GM12801 (cell line): Measurements from ENCODE around the gene CNOT8.

Experiments
- TF ChIP-seq, protein P1 (sequence below): IDR thresholded peaks from one replicate; pipeline ENCODE4 v1.5.1; 2011; ENCODE audit warnings: control low read depth; ENCODE audit not compliant: insufficient read length; ENCODE audit errors: extremely low read depth

CNOT8 gene

DNA sequence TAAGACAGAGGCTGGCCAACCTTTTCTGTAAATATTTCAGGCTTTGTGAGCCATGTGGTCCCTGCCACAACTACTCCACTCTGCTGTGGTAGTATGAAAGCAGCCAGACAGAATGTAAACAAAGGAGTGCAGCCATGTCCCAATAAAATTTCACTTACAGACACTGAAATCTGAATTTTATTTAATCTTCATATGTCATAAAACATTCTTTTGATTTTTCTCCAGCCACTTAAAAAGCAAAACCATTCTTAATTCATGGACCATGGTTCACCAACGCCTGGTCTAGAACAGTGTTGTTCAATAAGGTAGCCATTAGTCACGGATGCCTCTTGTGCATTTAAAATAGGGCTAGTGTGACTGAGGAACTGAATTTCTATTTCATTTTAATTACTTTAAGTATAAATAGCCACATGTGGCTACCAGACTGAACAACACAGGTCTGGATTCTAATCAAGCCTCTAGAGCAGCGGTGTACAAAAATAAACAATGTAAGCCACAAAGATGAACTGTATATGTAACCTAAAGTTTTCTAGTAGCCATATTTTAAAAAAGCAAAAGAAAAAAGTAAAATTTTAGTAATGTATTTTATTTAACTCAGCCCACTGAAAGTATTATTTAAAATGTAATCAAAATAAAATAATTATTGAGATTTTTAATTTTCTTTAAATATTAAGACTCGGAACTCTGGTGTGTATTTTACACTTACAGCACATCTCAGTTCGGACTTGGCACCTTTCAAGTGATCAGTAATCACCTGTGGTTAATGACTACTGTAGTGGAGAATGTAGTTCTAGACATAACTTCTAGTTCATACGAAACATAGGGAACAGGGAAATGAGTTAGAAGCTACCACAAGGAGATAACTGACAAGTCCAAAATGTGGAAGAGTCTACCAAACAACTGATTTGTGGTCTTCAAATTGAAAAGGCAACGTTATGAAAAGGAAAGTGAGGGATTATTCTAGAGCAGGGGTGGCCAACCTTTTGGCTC, 65.3 kb downstream of the CNOT8 start:
- TF ChIP-seq, protein P1, sequence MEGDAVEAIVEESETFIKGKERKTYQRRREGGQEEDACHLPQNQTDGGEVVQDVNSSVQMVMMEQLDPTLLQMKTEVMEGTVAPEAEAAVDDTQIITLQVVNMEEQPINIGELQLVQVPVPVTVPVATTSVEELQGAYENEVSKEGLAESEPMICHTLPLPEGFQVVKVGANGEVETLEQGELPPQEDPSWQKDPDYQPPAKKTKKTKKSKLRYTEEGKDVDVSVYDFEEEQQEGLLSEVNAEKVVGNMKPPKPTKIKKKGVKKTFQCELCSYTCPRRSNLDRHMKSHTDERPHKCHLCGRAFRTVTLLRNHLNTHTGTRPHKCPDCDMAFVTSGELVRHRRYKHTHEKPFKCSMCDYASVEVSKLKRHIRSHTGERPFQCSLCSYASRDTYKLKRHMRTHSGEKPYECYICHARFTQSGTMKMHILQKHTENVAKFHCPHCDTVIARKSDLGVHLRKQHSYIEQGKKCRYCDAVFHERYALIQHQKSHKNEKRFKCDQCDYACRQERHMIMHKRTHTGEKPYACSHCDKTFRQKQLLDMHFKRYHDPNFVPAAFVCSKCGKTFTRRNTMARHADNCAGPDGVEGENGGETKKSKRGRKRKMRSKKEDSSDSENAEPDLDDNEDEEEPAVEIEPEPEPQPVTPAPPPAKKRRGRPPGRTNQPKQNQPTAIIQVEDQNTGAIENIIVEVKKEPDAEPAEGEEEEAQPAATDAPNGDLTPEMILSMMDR, result no peak
